A673 (cell line): ENCODE results near the gene ATP4A.

Source experiments
- CTCF ChIP-seq: fragments of 300-800, 200-600 bp; sonication (generic); conservative IDR thresholded peaks from 2 replicates; pipeline ENCODE4 v1.5.1; 2017; ENCODE audit warnings: low read depth, mild to moderate bottlenecking, antibody characterized with exemption, low read length, moderate library complexity, mixed read lengths
- EZH2 ChIP-seq: fragments of 200-600 bp; sonication (generic); IDR thresholded peaks from 2 replicates; pipeline ENCODE4 v1.6.1; 2017; ENCODE audit warnings: borderline replicate concordance, low read depth, mild to moderate bottlenecking, mixed read lengths, antibody characterized with exemption, low read length; ENCODE audit not compliant: poor library complexity, severe bottlenecking

- TF ChIP-seq EZH2 (no peak), CTCF (no peak)
Measured at GRCh38 chr19:35511337-35511736, 52.1 kb downstream of the ATP4A start.
